ENCODE results near the gene DHX35.

DNA sequence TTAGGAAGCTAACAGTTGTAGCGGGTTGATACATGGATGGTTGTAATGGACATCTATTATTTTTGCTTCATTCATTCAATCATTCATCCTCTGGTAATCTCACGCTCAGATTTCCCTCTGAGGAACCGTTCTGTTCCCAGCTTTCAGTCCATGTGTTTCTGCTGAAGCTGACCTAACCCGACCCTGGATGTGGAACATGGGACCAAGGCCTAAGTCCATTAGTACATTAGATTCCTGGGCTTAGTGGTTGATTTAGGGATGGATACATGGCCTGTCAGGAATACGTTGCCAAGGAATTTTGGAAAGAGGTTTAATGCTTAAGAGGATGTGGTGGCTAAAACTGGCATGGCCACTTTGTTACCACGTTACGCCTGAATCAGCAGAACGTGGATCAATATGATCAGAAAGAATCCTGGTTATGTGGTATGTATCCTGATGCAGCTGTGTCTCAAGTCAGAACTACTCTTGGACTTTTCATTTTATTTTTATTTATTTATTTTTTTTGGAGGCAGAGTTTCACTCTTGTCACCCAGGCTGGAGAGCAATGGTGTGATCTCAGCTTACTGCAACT, 4.1 kb upstream of the DHX35 start:
- TF ChIP-seq, protein P1, sequence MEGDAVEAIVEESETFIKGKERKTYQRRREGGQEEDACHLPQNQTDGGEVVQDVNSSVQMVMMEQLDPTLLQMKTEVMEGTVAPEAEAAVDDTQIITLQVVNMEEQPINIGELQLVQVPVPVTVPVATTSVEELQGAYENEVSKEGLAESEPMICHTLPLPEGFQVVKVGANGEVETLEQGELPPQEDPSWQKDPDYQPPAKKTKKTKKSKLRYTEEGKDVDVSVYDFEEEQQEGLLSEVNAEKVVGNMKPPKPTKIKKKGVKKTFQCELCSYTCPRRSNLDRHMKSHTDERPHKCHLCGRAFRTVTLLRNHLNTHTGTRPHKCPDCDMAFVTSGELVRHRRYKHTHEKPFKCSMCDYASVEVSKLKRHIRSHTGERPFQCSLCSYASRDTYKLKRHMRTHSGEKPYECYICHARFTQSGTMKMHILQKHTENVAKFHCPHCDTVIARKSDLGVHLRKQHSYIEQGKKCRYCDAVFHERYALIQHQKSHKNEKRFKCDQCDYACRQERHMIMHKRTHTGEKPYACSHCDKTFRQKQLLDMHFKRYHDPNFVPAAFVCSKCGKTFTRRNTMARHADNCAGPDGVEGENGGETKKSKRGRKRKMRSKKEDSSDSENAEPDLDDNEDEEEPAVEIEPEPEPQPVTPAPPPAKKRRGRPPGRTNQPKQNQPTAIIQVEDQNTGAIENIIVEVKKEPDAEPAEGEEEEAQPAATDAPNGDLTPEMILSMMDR (conservative IDR thresholded peaks at IDR 0.05) = no peak
- no peak for TF ChIP-seq EZH2 (IDR thresholded peaks at IDR 0.05; ENCODE audit: low read depth)
